ENCODE measurements around the gene ADAMTS12. TPM values are rescaled to one million over a fixed set of nuclear protein-coding genes. Genes with fewer than 3 reads are reported as not detected.

Gene ADAMTS12
- total RNA-seq, 1 donor from 2014 or later, result 2.2 TPM

DNA sequence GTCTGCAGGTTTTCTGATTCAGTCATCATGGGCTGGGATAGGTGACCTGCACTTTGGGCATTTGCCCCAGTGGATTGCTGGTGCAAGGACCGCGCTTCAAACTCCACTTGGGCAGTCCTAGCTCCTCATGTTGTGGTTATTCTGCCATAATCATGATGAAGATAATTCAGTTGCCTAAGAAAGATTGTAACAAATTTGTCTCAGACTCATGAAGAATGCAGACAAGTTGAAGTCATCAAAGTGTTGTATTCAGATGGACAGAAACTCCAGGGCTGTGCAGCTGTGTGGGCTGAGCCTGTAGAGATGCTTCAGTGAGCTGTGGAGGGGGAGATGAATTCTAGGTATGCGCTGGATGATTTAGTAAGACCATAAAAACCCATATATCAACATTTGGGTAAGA is 412.5 kb downstream of the ADAMTS12 start:
- DNase-seq (ENCODE audit: low spot score), result no peak

- DNase-seq (ENCODE audit: low spot score), result no peak
Measured at GRCh38 chr5:33477816-33478215, 414.0 kb downstream of the ADAMTS12 start.

DNA sequence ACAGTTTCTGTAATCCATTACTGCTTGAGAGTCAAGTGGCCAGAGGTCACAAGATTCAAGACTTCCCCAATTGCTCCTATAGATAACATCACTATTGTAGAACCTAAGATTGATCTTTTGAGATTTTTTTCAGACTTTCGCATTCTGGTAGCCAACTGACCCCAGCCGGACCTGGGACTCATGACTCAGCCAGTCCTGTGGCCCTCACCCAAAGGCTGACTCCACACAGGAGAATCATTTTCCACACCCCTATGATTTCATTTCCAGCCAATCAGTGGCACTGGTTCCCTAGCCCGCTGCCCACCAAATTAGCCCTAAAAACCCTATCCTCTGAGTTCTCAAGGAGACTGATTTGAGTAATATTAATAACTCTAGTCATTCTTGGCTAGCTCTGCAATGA is 414.8 kb downstream of the ADAMTS12 start:
- no peak for DNase-seq (ENCODE audit: low spot score)

GRCh38 chr5:33475706-33476105 is 416.1 kb downstream of the ADAMTS12 start:
- no peak for DNase-seq (ENCODE audit: low spot score)

- no peak for DNase-seq (ENCODE audit: low spot score)
Measured at GRCh38 chr5:33474931-33475499, 416.8 kb downstream of the ADAMTS12 start.

GRCh38 chr5:33474004-33474403 is 417.8 kb downstream of the ADAMTS12 start:
- no peak for DNase-seq (ENCODE audit: low spot score)

Other genes with a start within 250 kb of the ADAMTS12 start
- gene RXFP3, start 44.4 kb upstream of the ADAMTS12 start, total RNA-seq, result not detected
- gene SLC45A2, start 92.7 kb upstream of the ADAMTS12 start, total RNA-seq, result 0.66 TPM
- 129 TPM for gene AMACR, start 116.1 kb upstream of the ADAMTS12 start, total RNA-seq
- 7.0 TPM for gene C1QTNF3, start 151.2 kb upstream of the ADAMTS12 start, total RNA-seq

Measured in mucosa of gallbladder (tissue), 1 donor.